IPS DF 4.7 (cell line): ENCODE results near the gene TMEM86B.
A peak's percentile ranks its signal among the peaks of the same experiment; 100 is the strongest.

Experiments used
- DNase-seq: peaks from one replicate; pipeline ENCODE4 v3.0.0-alpha.2; 2013; ENCODE audit warnings: low spot score; ENCODE audit errors: extremely low read depth

The TMEM86B gene

GRCh38 chr19:55228403-55229031 is at the start of gene TMEM86B:
Gene TMEM86B, minus strand, starts transcription at chr19:55228763. Its CDS starts 22 bp downstream, at chr19:55228741.
- no peak for DNase-seq

- DNase-seq = no peak
Measured at GRCh38 chr19:55277494-55277893, 48.9 kb upstream of the TMEM86B start.

GRCh38 chr19:55276720-55277430 is 48.3 kb upstream of the TMEM86B start:
- no peak for DNase-seq

- DNase-seq = no peak
Measured at GRCh38 chr19:55275851-55276719, 47.5 kb upstream of the TMEM86B start.

- no peak for DNase-seq
Measured at GRCh38 chr19:55273978-55274707, 45.6 kb upstream of the TMEM86B start.

- no peak for DNase-seq
Measured at GRCh38 chr19:55272142-55272541, 43.6 kb upstream of the TMEM86B start.

GRCh38 chr19:55270172-55270942 is 41.8 kb upstream of the TMEM86B start:
- no peak for DNase-seq

- DNase-seq = no peak
Measured at GRCh38 chr19:55269299-55269698, 40.7 kb upstream of the TMEM86B start.

- DNase-seq = no peak
Measured at GRCh38 chr19:55266840-55267239, 38.3 kb upstream of the TMEM86B start.

GRCh38 chr19:55266404-55266803 is 37.8 kb upstream of the TMEM86B start:
- DNase-seq = no peak

- DNase-seq = no peak
Measured at GRCh38 chr19:55265723-55266386, 37.3 kb upstream of the TMEM86B start.

GRCh38 chr19:55265173-55265572 is 36.6 kb upstream of the TMEM86B start:
- DNase-seq = no peak

GRCh38 chr19:55264531-55264930 is 36.0 kb upstream of the TMEM86B start:
- no peak for DNase-seq

GRCh38 chr19:55262359-55262758 is 33.8 kb upstream of the TMEM86B start:
- no peak for DNase-seq

GRCh38 chr19:55261671-55262126 is 33.1 kb upstream of the TMEM86B start:
- DNase-seq = no peak

GRCh38 chr19:55259540-55260210 is 31.1 kb upstream of the TMEM86B start:
- DNase-seq = no peak

- DNase-seq = peak; percentile 84
Measured at GRCh38 chr19:55258828-55259539, 30.4 kb upstream of the TMEM86B start, which contains the start of gene PPP6R1. Gene PPP6R1, minus strand, starts transcription at chr19:55259017. Its CDS starts 11,914 bp downstream, at chr19:55247103.

GRCh38 chr19:55258476-55258827 is 29.9 kb upstream of the TMEM86B start:
- DNase-seq = no peak
